K562 (cell line): ENCODE results near the gene P2RX1. TPM values are rescaled to one million over a fixed set of nuclear protein-coding genes. Genes with fewer than 3 reads are reported as not detected.
A peak's percentile ranks its signal among the peaks of the same experiment; 100 is the strongest.

ENCODE experiments used
- ARID1B ChIP-seq: fragments of 450-650 bp; IDR thresholded peaks from 2 replicates; pipeline ENCODE4 v1.6.1; 2016; ENCODE audit warnings: antibody characterized with exemption, mild to moderate bottlenecking, inconsistent platforms
- CBX3 ChIP-seq, 2 experiments: IDR thresholded peaks; 1 replicate in 1 of 2; 2 replicates in 1 of 2; pipeline ENCODE4 v1.6.1; 2012; ENCODE audit warnings: inconsistent platforms in 2 of 2, low read length in 2 of 2, borderline replicate concordance in 1 of 2, control low read depth in 1 of 2
- CBX8 ChIP-seq: fragments of 200-600 bp; sonication (generic); IDR thresholded peaks from 2 replicates; pipeline ENCODE4 v1.6.1; 2012; ENCODE audit warnings: borderline replicate concordance, mixed run types, low read depth, mild to moderate bottlenecking, moderate library complexity, mixed read lengths, low read length, control low read depth, inconsistent platforms; ENCODE audit not compliant: poor library complexity, severe bottlenecking; ENCODE audit errors: extremely low read depth
- CTBP1 ChIP-seq: fragments of 450-650 bp; IDR thresholded peaks from 2 replicates; pipeline ENCODE4 v1.6.1; 2016; ENCODE audit warnings: borderline replicate concordance
- ELK1 ChIP-seq: sonication (generic); formaldehyde crosslinking; IDR thresholded peaks from 2 replicates; pipeline ENCODE4 v1.8.1; 2022; ENCODE audit warnings: missing genetic modification reagents
- ERF ChIP-seq: fragments of 450-650 bp; formaldehyde crosslinking; IDR thresholded peaks from 2 replicates; pipeline ENCODE4 v1.4.0; 2020; ENCODE audit warnings: mild to moderate bottlenecking, mixed read lengths
- ETV6 ChIP-seq, 3 experiments: fragments of 150-350 bp in 1 of 3; sonication (generic) in 1 of 3; formaldehyde crosslinking in 1 of 3; IDR thresholded peaks; 2 replicates each; pipeline versions ENCODE4 v1.6.1 to v1.8.0; 2014 to 2022; ENCODE audit warnings: borderline replicate concordance in 2 of 3, low read depth in 2 of 3, antibody characterized with exemption in 1 of 3, low read length in 1 of 3, mild to moderate bottlenecking in 1 of 3, missing genetic modification reagents in 1 of 3
- FOXJ3 ChIP-seq: sonication (generic); formaldehyde crosslinking; IDR thresholded peaks from 2 replicates; pipeline ENCODE4 v1.4.0; 2020; ENCODE audit warnings: mild to moderate bottlenecking, missing genetic modification reagents
- FOXM1 ChIP-seq, 2 experiments: fragments of 450-650 bp in 1 of 2; sonication (generic) in 1 of 2; formaldehyde crosslinking in 1 of 2; IDR thresholded peaks; 2 replicates each; pipeline versions ENCODE4 v1.6.1 to v1.9.0; 2017 to 2022; ENCODE audit warnings: low read depth in 2 of 2, mild to moderate bottlenecking in 2 of 2, missing genetic modification reagents in 1 of 2, moderate library complexity in 1 of 2
- FOXP1 ChIP-seq: sonication (generic); formaldehyde crosslinking; IDR thresholded peaks from 2 replicates; pipeline ENCODE4 v1.8.0; 2022; ENCODE audit warnings: mild to moderate bottlenecking, missing genetic modification reagents
- GABPB1 ChIP-seq: sonication (generic); formaldehyde crosslinking; IDR thresholded peaks from 2 replicates; pipeline ENCODE4 v1.8.0; 2022; ENCODE audit warnings: mild to moderate bottlenecking, missing genetic modification reagents
- JUNB ChIP-seq: fragments of 450-650 bp; formaldehyde crosslinking; conservative IDR thresholded peaks from 2 replicates; pipeline ENCODE4 v1.4.0; 2020; ENCODE audit warnings: mild to moderate bottlenecking
- MBD2 ChIP-seq: sonication (generic); IDR thresholded peaks from 2 replicates; pipeline ENCODE4 v1.6.1; 2016; ENCODE audit warnings: low read depth, borderline replicate concordance
- PTRF ChIP-seq: fragments of 450-650 bp; IDR thresholded peaks from 2 replicates; pipeline ENCODE4 v1.6.1; 2016; ENCODE audit warnings: mild to moderate bottlenecking, missing genetic modification characterization, missing compliant biosample characterization
- RBM17 ChIP-seq: fragments of 200-400 bp; formaldehyde crosslinking; IDR thresholded peaks from 2 replicates; pipeline ENCODE4 v1.6.1; 2017; ENCODE audit warnings: low read depth, mild to moderate bottlenecking, low read length, borderline replicate concordance
- SP1 ChIP-seq: sonication (generic); formaldehyde crosslinking; IDR thresholded peaks from 2 replicates; pipeline ENCODE4 v1.8.1; 2022; ENCODE audit warnings: mild to moderate bottlenecking, missing genetic modification reagents
- SUPT5H ChIP-seq: fragments of 450-650 bp; IDR thresholded peaks from 2 replicates; pipeline ENCODE4 v1.6.1; 2016
- ZFX ChIP-seq: sonication (generic); formaldehyde crosslinking; IDR thresholded peaks from 2 replicates; pipeline ENCODE4 v1.8.0; 2022; ENCODE audit warnings: mild to moderate bottlenecking, missing genetic modification reagents, moderate library complexity
- ZNF197 ChIP-seq: fragments of 200-800 bp; sonication (Bioruptor generic); IDR thresholded peaks from 2 replicates; pipeline ENCODE4 v1.6.1; 2016; ENCODE audit warnings: low read depth, missing genetic modification characterization, missing compliant biosample characterization
- ZNF212 ChIP-seq: fragments of 450-650 bp; formaldehyde crosslinking; IDR thresholded peaks from 2 replicates; pipeline ENCODE4 v1.4.0; 2020; ENCODE audit warnings: mild to moderate bottlenecking
- ZNF24 ChIP-seq: fragments of 450-650 bp; IDR thresholded peaks from 2 replicates; pipeline ENCODE4 v1.6.1; 2016
- ZNF280A ChIP-seq: fragments of 450-650 bp; IDR thresholded peaks from 2 replicates; pipeline ENCODE4 v1.6.1; 2018; ENCODE audit warnings: mild to moderate bottlenecking, low read depth; ENCODE audit not compliant: partially characterized antibody
- ZNF511 ChIP-seq: sonication (generic); formaldehyde crosslinking; IDR thresholded peaks from 2 replicates; pipeline ENCODE4 v1.8.0; 2022; ENCODE audit warnings: mild to moderate bottlenecking, missing genetic modification reagents
- ZNF696 ChIP-seq: fragments of 250-450 bp; sonication (Bioruptor Pico); conservative IDR thresholded peaks from 2 replicates; pipeline ENCODE4 v1.4.0; 2020; ENCODE audit warnings: mild to moderate bottlenecking, moderate library complexity
- ZNF707 ChIP-seq: fragments of 250-450 bp; sonication (Bioruptor Pico); conservative IDR thresholded peaks from 2 replicates; pipeline ENCODE4 v1.8.0; 2022; ENCODE audit warnings: inconsistent platforms, mild to moderate bottlenecking, moderate library complexity
- polyA plus RNA-seq, 8 experiments: library from polyadenylated mRNA; depleted of rRNA in 4 of 8; stranded (reverse) in 5 of 8; unstranded in 3 of 8; fragments of >200 nt; fragmentation: Nextera tagmentation in 2 of 8; fragmentation: Illumina TruSeq in 1 of 8; extraction: Ambion mirVana in 2 of 8; extraction: Trizol in 1 of 8; gene quantifications; 2 replicates each; pipeline versions ENCODE4 v1.2.1 to v1.2.3, GENCODE V29; 2011 to 2014; ENCODE audit warnings: inconsistent platforms in 1 of 8, missing spikeins in 1 of 8
- total RNA-seq, 7 experiments: library from RNA; depleted of rRNA in 6 of 7; stranded (reverse); fragments of >200 nt in 6 of 7; fragmentation: Illumina TruSeq in 2 of 7; extraction: Trizol in 2 of 7; gene quantifications; 2 replicates each; pipeline versions ENCODE4 v1.2.1 to v1.2.3, GENCODE V29; 2011 to 2021; ENCODE audit warnings: low replicate concordance in 1 of 7

P2RX1 gene
- total and polyA plus RNA-seq, 9 of the 15 experiments (the other 6 are each of a cell fraction or from before 2014, with no cell fraction given), result 0.27 to 20.3 (median 10.3) TPM

GRCh38 chr17:3892095-3892998 lies 23.9 kb downstream of the P2RX1 start (continued):
- TF ChIP-seq ETV6 (IDR thresholded peaks at IDR 0.05; ENCODE audit: borderline replicate concordance in 1 of 2, low read depth in 2 of 2, low read length in 1 of 2) (no peak), ETV6 (CRISPR knock-in tag; IDR thresholded peaks at IDR 0.05; ENCODE audit: borderline replicate concordance) (no peak), FOXM1 (IDR thresholded peaks at IDR 0.05; ENCODE audit: low read depth) (no peak), FOXM1 (CRISPR knock-in tag; IDR thresholded peaks at IDR 0.05; ENCODE audit: low read depth) (no peak), PTRF (tag) (no peak), GABPB1 (CRISPR knock-in tag) (no peak), MBD2 (no peak), ZNF696 (CRISPR knock-in tag) (no peak), ZNF511 (CRISPR knock-in tag) (0 out of 2 replicates have a peak, but pooled peaks have one; percentile 53), RBM17 (no peak), ZNF280A (no peak), ZFX (peak; percentile 22; the same call in 1 of the 2 replicates), CBX8 (no peak), SUPT5H (no peak), FOXP1 (no peak), JUNB (CRISPR knock-in tag) (no peak), ZNF24 (no peak), SP1 (no peak), ZNF197 (no peak), ARID1B (no peak; the same call in 1 of the 2 replicates), CBX3 (IDR thresholded peaks at IDR 0.05; ENCODE audit: borderline replicate concordance in 1 of 2, low read length in 2 of 2) (no peak), ELK1 (CRISPR knock-in tag) (no peak), ERF (CRISPR knock-in tag) (no peak), FOXJ3 (no peak), ZNF707 (CRISPR knock-in tag) (no peak), ZNF212 (CRISPR knock-in tag) (no peak), CTBP1 (peak; percentile 28; the same call in 1 of the 2 replicates)
